Activated naive CD8-positive, alpha-beta T cell treated with anti-CD3 and anti-CD28 coated beads for 36 hours (primary cell): Measurements from ENCODE around the gene TAF10. TPM values are rescaled to one million over a fixed set of nuclear protein-coding genes. Genes with fewer than 3 reads are reported as not detected.
A peak's percentile ranks its signal among the peaks of the same experiment; 100 is the strongest.

Experiments used
- DNase-seq: peaks from one replicate; pipeline ENCODE4 v3.0.0; 2021
- H3K27ac Mint-ChIP-seq: one replicate; pipeline ENCODE4 v1.8.0; 2022; ENCODE audit warnings: mild to moderate bottlenecking, moderate library complexity, mixed read lengths
- H3K27me3 Mint-ChIP-seq: one replicate; pipeline ENCODE4 v1.8.0; 2022; ENCODE audit warnings: mild to moderate bottlenecking, mixed read lengths
- H3K36me3 Mint-ChIP-seq: one replicate; pipeline ENCODE4 v1.8.0; 2021; ENCODE audit warnings: mild to moderate bottlenecking, mixed read lengths
- H3K4me1 Mint-ChIP-seq: one replicate; pipeline ENCODE4 v1.8.0; 2021; ENCODE audit warnings: mixed read lengths
- H3K4me3 Mint-ChIP-seq: one replicate; pipeline ENCODE4 v1.8.0; 2022; ENCODE audit warnings: mild to moderate bottlenecking, moderate library complexity, mixed read lengths
- H3K9me3 Mint-ChIP-seq: one replicate; pipeline ENCODE4 v1.8.0; 2022; ENCODE audit warnings: mixed read lengths
- total RNA-seq, 2 experiments: library from RNA; stranded (reverse); gene quantifications; one replicate each; pipeline ENCODE4 v1.2.3, GENCODE V29; 2021

The TAF10 gene
- total RNA-seq, 2 experiments from 2014 or later, result 156 to 160 TPM

- Mint-ChIP-seq H3K9me3 (no peaks in the 10 kb centered on the region), H3K27me3 (no peaks in the 10 kb centered on the region), H3K4me3 (peak overlapping the region; percentile 95), H3K27ac (peak overlapping the region; percentile 93), H3K4me1 (peaks cover 27% of the 10 kb centered on the region), H3K36me3 (peaks cover 41% of the 10 kb centered on the region)
- no peak for DNase-seq
These were observed 1.4 kb downstream of the TAF10 start for GRCh38 chr11:6610591-6610990.

- Mint-ChIP-seq H3K4me1 (peaks cover 27% of the 10 kb centered on the region), H3K36me3 (peaks cover 38% of the 10 kb centered on the region), H3K4me3 (peak overlapping the region; percentile 62)
These were observed 2.5 kb downstream of the TAF10 start for GRCh38 chr11:6609502-6610015.

GRCh38 chr11:6608726-6609501 lies 3.1 kb downstream of the TAF10 start:
- H3K4me1 Mint-ChIP-seq, result peaks cover 27% of the 10 kb centered on the region
- DNase-seq, result no peak
- H3K27ac Mint-ChIP-seq, result no peak overlapping the region
- H3K4me3 Mint-ChIP-seq, result no peak overlapping the region
- peaks cover 38% of the 10 kb centered on the region for H3K36me3 Mint-ChIP-seq
- no peaks in the 10 kb centered on the region for H3K27me3 Mint-ChIP-seq
- H3K9me3 Mint-ChIP-seq, result no peaks in the 10 kb centered on the region

More at GRCh38 chr11:6609502-6610015, 2.5 kb downstream of the TAF10 start:
- Mint-ChIP-seq H3K9me3 (no peaks in the 10 kb centered on the region), H3K27ac (peak overlapping the region; percentile 15), H3K27me3 (no peaks in the 10 kb centered on the region)
- no peak for DNase-seq

- Mint-ChIP-seq H3K4me3 (no peak overlapping the region), H3K27ac (peak overlapping the region; percentile 78), H3K27me3 (no peaks in the 10 kb centered on the region), H3K4me1 (peaks cover 27% of the 10 kb centered on the region), H3K9me3 (no peaks in the 10 kb centered on the region), H3K36me3 (peaks cover 38% of the 10 kb centered on the region)
- DNase-seq, result no peak
These were observed 4.0 kb downstream of the TAF10 start for GRCh38 chr11:6608011-6608410.

- H3K4me1 Mint-ChIP-seq, result peaks cover 30% of the 10 kb centered on the region
- H3K27ac Mint-ChIP-seq, result peak overlapping the region; percentile 78
- H3K9me3 Mint-ChIP-seq, result no peaks in the 10 kb centered on the region
- H3K4me3 Mint-ChIP-seq, result peak overlapping the region; percentile 18
- DNase-seq, result no peak
- peaks cover 38% of the 10 kb centered on the region for H3K36me3 Mint-ChIP-seq
- H3K27me3 Mint-ChIP-seq, result no peaks in the 10 kb centered on the region
These were observed 4.7 kb downstream of the TAF10 start for GRCh38 chr11:6607190-6607795.

- H3K27me3 Mint-ChIP-seq, result no peaks in the 10 kb centered on the region
- H3K4me1 Mint-ChIP-seq, result peaks cover 37% of the 10 kb centered on the region
- H3K4me3 Mint-ChIP-seq, result no peak overlapping the region
- no peak overlapping the region for H3K27ac Mint-ChIP-seq
- peak; percentile 67 for DNase-seq
- no peaks in the 10 kb centered on the region for H3K9me3 Mint-ChIP-seq
- peaks cover 42% of the 10 kb centered on the region for H3K36me3 Mint-ChIP-seq
These were observed 5.4 kb downstream of the TAF10 start for GRCh38 chr11:6606471-6607189.

- DNase-seq, result no peak
- Mint-ChIP-seq H3K4me1 (peaks cover 30% of the 10 kb centered on the region), H3K27ac (no peak overlapping the region), H3K9me3 (no peaks in the 10 kb centered on the region), H3K27me3 (no peaks in the 10 kb centered on the region), H3K4me3 (no peak overlapping the region), H3K36me3 (peaks cover 31% of the 10 kb centered on the region)
These were observed 7.2 kb downstream of the TAF10 start for GRCh38 chr11:6604790-6605189.

GRCh38 chr11:6604081-6604626 lies 7.9 kb downstream of the TAF10 start:
- H3K9me3 Mint-ChIP-seq, result no peaks in the 10 kb centered on the region
- H3K36me3 Mint-ChIP-seq, result peaks cover 33% of the 10 kb centered on the region
- H3K27me3 Mint-ChIP-seq, result no peaks in the 10 kb centered on the region
- H3K27ac Mint-ChIP-seq, result no peak overlapping the region
- peaks cover 35% of the 10 kb centered on the region for H3K4me1 Mint-ChIP-seq
- no peak overlapping the region for H3K4me3 Mint-ChIP-seq
- DNase-seq, result peak; percentile 54

- no peak within 1 kb of the TSS for H3K27ac Mint-ChIP-seq
- peaks cover 36% of the 10 kb centered on the region for H3K4me1 Mint-ChIP-seq
- H3K9me3 Mint-ChIP-seq, result no peaks in the 10 kb centered on the region
- no peaks in the 10 kb centered on the region for H3K27me3 Mint-ChIP-seq
- no peak within 1 kb of the TSS for H3K4me3 Mint-ChIP-seq
- peak; percentile 89 for DNase-seq
- peaks cover 31% of the 10 kb centered on the region for H3K36me3 Mint-ChIP-seq
These were observed 8.5 kb downstream of the TAF10 start, which contains the start of the genes ILK and RRP8 for GRCh38 chr11:6603287-6604080. Gene ILK, plus strand, starts transcription at chr11:6603774. Its CDS starts 498 bp downstream, at chr11:6604272. Gene RRP8, minus strand, starts transcription at chr11:6603616. Its CDS starts 114 bp downstream, at chr11:6603502.

- H3K36me3 Mint-ChIP-seq, result peaks cover 28% of the 10 kb centered on the region
- no peak for DNase-seq
- no peaks in the 10 kb centered on the region for H3K27me3 Mint-ChIP-seq
- H3K27ac Mint-ChIP-seq, result peak overlapping the region; percentile 22
- no peaks in the 10 kb centered on the region for H3K9me3 Mint-ChIP-seq
- H3K4me3 Mint-ChIP-seq, result no peak overlapping the region
- peaks cover 34% of the 10 kb centered on the region for H3K4me1 Mint-ChIP-seq
These were observed 9.7 kb downstream of the TAF10 start for GRCh38 chr11:6602096-6602940.

- no peak for DNase-seq
- H3K27ac Mint-ChIP-seq, result peak overlapping the region; percentile 44
These were observed 11.0 kb downstream of the TAF10 start for GRCh38 chr11:6601041-6601461.

GRCh38 chr11:6599881-6600390 lies 12.1 kb downstream of the TAF10 start:
- Mint-ChIP-seq H3K36me3 (peaks cover 30% of the 10 kb centered on the region), H3K27me3 (no peaks in the 10 kb centered on the region), H3K4me3 (no peak overlapping the region), H3K9me3 (no peaks in the 10 kb centered on the region), H3K4me1 (peaks cover 32% of the 10 kb centered on the region), H3K27ac (no peak overlapping the region)
- DNase-seq, result no peak

More at GRCh38 chr11:6601041-6601461, 11.0 kb downstream of the TAF10 start:
- peaks cover 32% of the 10 kb centered on the region for H3K4me1 Mint-ChIP-seq
- H3K27me3 Mint-ChIP-seq, result no peaks in the 10 kb centered on the region
- H3K4me3 Mint-ChIP-seq, result no peak overlapping the region
- H3K9me3 Mint-ChIP-seq, result no peaks in the 10 kb centered on the region
- peaks cover 27% of the 10 kb centered on the region for H3K36me3 Mint-ChIP-seq

- no peak for DNase-seq
- H3K9me3 Mint-ChIP-seq, result no peaks in the 10 kb centered on the region
- no peak overlapping the region for H3K27ac Mint-ChIP-seq
- no peak overlapping the region for H3K4me3 Mint-ChIP-seq
- H3K27me3 Mint-ChIP-seq, result no peaks in the 10 kb centered on the region
- peaks cover 32% of the 10 kb centered on the region for H3K36me3 Mint-ChIP-seq
- peaks cover 35% of the 10 kb centered on the region for H3K4me1 Mint-ChIP-seq
These were observed 12.6 kb downstream of the TAF10 start for GRCh38 chr11:6599449-6599848.
